OCI-LY1 (cell line): ENCODE results near the gene TNFSF15.

Source experiments
- H2AFZ ChIP-seq: fragments of 200-600 bp; sonication (generic), shearing (Covaris generic); 2 replicates; pipeline ENCODE4 v1.6.0; 2014; ENCODE audit warnings: antibody characterized with exemption, mild to moderate bottlenecking, low read length
- H3F3A ChIP-seq: fragments of 200-600 bp; sonication (generic), shearing (Covaris generic); 2 replicates; pipeline ENCODE4 v1.6.0; 2014; ENCODE audit warnings: mild to moderate bottlenecking, antibody characterized with exemption, low read length, moderate library complexity; ENCODE audit not compliant: insufficient read depth
- H3K27ac ChIP-seq: fragments of 200-600 bp; sonication (generic); 2 replicates; pipeline ENCODE4 v1.5.1; 2014; ENCODE audit warnings: low read length, mixed run types, mild to moderate bottlenecking, low read depth; ENCODE audit not compliant: poor library complexity, severe bottlenecking
- H3K27me3 ChIP-seq: fragments of 200-600 bp; sonication (generic); 2 replicates; pipeline ENCODE4 v1.6.0; 2014; ENCODE audit warnings: antibody characterized with exemption, mild to moderate bottlenecking, low read length, moderate library complexity; ENCODE audit not compliant: insufficient read depth
- H3K36me3 ChIP-seq: fragments of 200-600 bp; sonication (generic); 2 replicates; pipeline ENCODE4 v1.6.1; 2014; ENCODE audit warnings: mild to moderate bottlenecking, antibody characterized with exemption, low read length, moderate library complexity, mixed read lengths; ENCODE audit not compliant: insufficient read depth
- H3K4me1 ChIP-seq: fragments of 200-600 bp; sonication (generic); 2 replicates; pipeline ENCODE4 v1.5.1; 2014; ENCODE audit warnings: mild to moderate bottlenecking, low read length, moderate library complexity; ENCODE audit not compliant: insufficient read depth, severe bottlenecking
- H3K4me2 ChIP-seq: fragments of 200-600 bp; sonication (generic), shearing (Covaris generic); 2 replicates; pipeline ENCODE4 v1.6.1; 2014; ENCODE audit warnings: low read length
- H3K4me3 ChIP-seq: fragments of 200-600 bp; sonication (generic); 2 replicates; pipeline ENCODE4 v1.5.1; 2014; ENCODE audit warnings: low read length, low read depth, mild to moderate bottlenecking, mixed read lengths; ENCODE audit not compliant: poor library complexity, severe bottlenecking
- H3K79me2 ChIP-seq: fragments of 200-600 bp; shearing (Covaris generic); 2 replicates; pipeline ENCODE4 v1.6.1; 2016; ENCODE audit warnings: mixed run types, low read length, mixed read lengths; ENCODE audit not compliant: insufficient read depth
- H3K9ac ChIP-seq: fragments of 200-600 bp; sonication (generic), shearing (Covaris generic); 2 replicates; pipeline ENCODE4 v1.6.1; 2014; ENCODE audit warnings: mild to moderate bottlenecking, low read length, mixed read lengths
- H3K9me2 ChIP-seq: fragments of 200-600 bp; sonication (generic), shearing (Covaris generic); 2 replicates; pipeline ENCODE4 v1.6.1; 2014; ENCODE audit warnings: low read depth, mild to moderate bottlenecking, low read length, mixed read lengths
- H3K9me3 ChIP-seq: fragments of 200-600 bp; shearing (Covaris generic); 2 replicates; pipeline ENCODE4 v1.6.1; 2014; ENCODE audit warnings: low read length, mixed read lengths
- H4K20me1 ChIP-seq: fragments of 200-600 bp; sonication (generic), shearing (Covaris generic); 2 replicates; pipeline ENCODE4 v1.6.0; 2016; ENCODE audit warnings: mild to moderate bottlenecking, low read length; ENCODE audit not compliant: insufficient read depth
- EZH2 ChIP-seq: fragments of 200-600 bp; sonication (generic), shearing (Covaris generic); IDR thresholded peaks from 2 replicates; pipeline ENCODE4 v1.8.0; 2017; ENCODE audit warnings: borderline replicate concordance, mixed run types, mild to moderate bottlenecking, antibody characterized with exemption, low read length, moderate library complexity, mixed read lengths
- TF ChIP-seq, protein P1 (sequence below): fragments of 200-600 bp; sonication (generic), shearing (Covaris generic); IDR thresholded peaks from 2 replicates; pipeline ENCODE4 v1.5.1; 2017; ENCODE audit warnings: mild to moderate bottlenecking, antibody characterized with exemption, low read length, moderate library complexity, mixed read lengths

TNFSF15 gene

GRCh38 chr9:114805670-114806525 lies at the start of gene TNFSF15:
TSS of gene TNFSF15 (minus strand) at chr9:114806039. CDS start at chr9:114806012, 27 bp downstream.
- peaks cover 13% of the 10 kb centered on the region for H3K4me1 ChIP-seq
- H3K27me3 ChIP-seq, result no peaks in the 10 kb centered on the region
- H3K36me3 ChIP-seq, result no peaks in the 10 kb centered on the region
- H2AFZ ChIP-seq, result no peak within 1 kb of the TSS
- no peaks in the 10 kb centered on the region for H3F3A ChIP-seq
- TF ChIP-seq EZH2, result no peak
- TF ChIP-seq, protein P1, sequence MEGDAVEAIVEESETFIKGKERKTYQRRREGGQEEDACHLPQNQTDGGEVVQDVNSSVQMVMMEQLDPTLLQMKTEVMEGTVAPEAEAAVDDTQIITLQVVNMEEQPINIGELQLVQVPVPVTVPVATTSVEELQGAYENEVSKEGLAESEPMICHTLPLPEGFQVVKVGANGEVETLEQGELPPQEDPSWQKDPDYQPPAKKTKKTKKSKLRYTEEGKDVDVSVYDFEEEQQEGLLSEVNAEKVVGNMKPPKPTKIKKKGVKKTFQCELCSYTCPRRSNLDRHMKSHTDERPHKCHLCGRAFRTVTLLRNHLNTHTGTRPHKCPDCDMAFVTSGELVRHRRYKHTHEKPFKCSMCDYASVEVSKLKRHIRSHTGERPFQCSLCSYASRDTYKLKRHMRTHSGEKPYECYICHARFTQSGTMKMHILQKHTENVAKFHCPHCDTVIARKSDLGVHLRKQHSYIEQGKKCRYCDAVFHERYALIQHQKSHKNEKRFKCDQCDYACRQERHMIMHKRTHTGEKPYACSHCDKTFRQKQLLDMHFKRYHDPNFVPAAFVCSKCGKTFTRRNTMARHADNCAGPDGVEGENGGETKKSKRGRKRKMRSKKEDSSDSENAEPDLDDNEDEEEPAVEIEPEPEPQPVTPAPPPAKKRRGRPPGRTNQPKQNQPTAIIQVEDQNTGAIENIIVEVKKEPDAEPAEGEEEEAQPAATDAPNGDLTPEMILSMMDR, result no peak
- no peaks in the 10 kb centered on the region for H3K9me3 ChIP-seq
- H3K27ac ChIP-seq, result no peak within 1 kb of the TSS
- H3K4me2 ChIP-seq, result peak within 1 kb of the TSS; percentile 46; the same call in 1 of the 2 replicates
- no peaks in the 10 kb centered on the region for H3K9me2 ChIP-seq
- H4K20me1 ChIP-seq, result no peaks in the 10 kb centered on the region
- H3K9ac ChIP-seq, result no peak within 1 kb of the TSS
- peak within 1 kb of the TSS; percentile 8 for H3K4me3 ChIP-seq
- no peaks in the 10 kb centered on the region for H3K79me2 ChIP-seq

GRCh38 chr9:114855488-114855887 lies 49.6 kb upstream of the TNFSF15 start:
- Histone ChIP-seq H3F3A (no peaks in the 10 kb centered on the region), H3K9ac (no peak overlapping the region), H3K4me2 (no peak overlapping the region), H3K9me2 (no peaks in the 10 kb centered on the region), H4K20me1 (no peaks in the 10 kb centered on the region), H3K79me2 (no peaks in the 10 kb centered on the region), H3K4me3 (no peak overlapping the region), H3K36me3 (no peaks in the 10 kb centered on the region), H2AFZ (no peak overlapping the region), H3K9me3 (no peaks in the 10 kb centered on the region), H3K27ac (no peak overlapping the region), H3K4me1 (no peaks in the 10 kb centered on the region), H3K27me3 (no peaks in the 10 kb centered on the region)
- no peak for TF ChIP-seq EZH2

GRCh38 chr9:114854736-114855355 lies 49.0 kb upstream of the TNFSF15 start:
- no peaks in the 10 kb centered on the region for H3F3A ChIP-seq
- H3K79me2 ChIP-seq, result no peaks in the 10 kb centered on the region
- TF ChIP-seq EZH2, result no peak
- no peaks in the 10 kb centered on the region for H3K9me3 ChIP-seq
- no peaks in the 10 kb centered on the region for H3K4me1 ChIP-seq
- H3K4me2 ChIP-seq, result no peak overlapping the region
- H3K4me3 ChIP-seq, result no peak overlapping the region
- no peaks in the 10 kb centered on the region for H4K20me1 ChIP-seq
- H3K27me3 ChIP-seq, result no peaks in the 10 kb centered on the region
- no peak overlapping the region for H2AFZ ChIP-seq
- H3K9ac ChIP-seq, result no peak overlapping the region
- no peaks in the 10 kb centered on the region for H3K36me3 ChIP-seq
- no peak overlapping the region for H3K27ac ChIP-seq
- H3K9me2 ChIP-seq, result no peaks in the 10 kb centered on the region

- Histone ChIP-seq H3K79me2 (no peaks in the 10 kb centered on the region), H4K20me1 (no peaks in the 10 kb centered on the region), H3K4me1 (no peaks in the 10 kb centered on the region), H3K27ac (no peak overlapping the region), H3K9me2 (no peaks in the 10 kb centered on the region), H3K9me3 (no peaks in the 10 kb centered on the region), H3K27me3 (no peaks in the 10 kb centered on the region), H3K4me2 (no peak overlapping the region), H3K9ac (no peak overlapping the region), H3K36me3 (no peaks in the 10 kb centered on the region), H2AFZ (no peak overlapping the region), H3F3A (no peaks in the 10 kb centered on the region), H3K4me3 (no peak overlapping the region)
- TF ChIP-seq EZH2, result no peak
- TF ChIP-seq, protein P1, result no peak
These were observed 47.4 kb upstream of the TNFSF15 start for GRCh38 chr9:114853071-114853855.
